GM18867 (cell line): ENCODE results near the gene BCL2L12.

Experiments
- ATAC-seq: cut with Tn5 transposase; IDR thresholded peaks from one replicate; pipeline ENCODE4 v1.9.1; 2021; ENCODE audit warnings: mild to moderate bottlenecking, moderate library complexity; ENCODE audit not compliant: unreplicated experiment

BCL2L12 gene

GRCh38 chr19:49641688-49642491, 23.8 kb upstream of the BCL2L12 start, which contains the start of gene SCAF1:
Gene SCAF1 (plus strand): TSS chr19:49642209. CDS start chr19:49645027, 2,818 bp downstream.
- ATAC-seq = peak; percentile 59

GRCh38 chr19:49642492-49643035, 23.2 kb upstream of the BCL2L12 start:
- no peak for ATAC-seq

GRCh38 chr19:49643466-49643865, 22.3 kb upstream of the BCL2L12 start:
- no peak for ATAC-seq

- no peak for ATAC-seq
These were observed 20.1 kb upstream of the BCL2L12 start for GRCh38 chr19:49645592-49645991.

GRCh38 chr19:49645995-49646394, 19.7 kb upstream of the BCL2L12 start:
- no peak for ATAC-seq

GRCh38 chr19:49646586-49646985, 19.1 kb upstream of the BCL2L12 start:
- no peak for ATAC-seq

GRCh38 chr19:49651029-49651819, 14.5 kb upstream of the BCL2L12 start:
- ATAC-seq = no peak

GRCh38 chr19:49651820-49652550, 13.7 kb upstream of the BCL2L12 start:
- no peak for ATAC-seq

- ATAC-seq = no peak
These were observed 12.9 kb upstream of the BCL2L12 start for GRCh38 chr19:49652551-49653465.

GRCh38 chr19:49653466-49653806, 12.3 kb upstream of the BCL2L12 start:
- ATAC-seq = no peak

GRCh38 chr19:49654581-49654980, 11.2 kb upstream of the BCL2L12 start:
- ATAC-seq = no peak

- ATAC-seq = no peak
These were observed 9.9 kb upstream of the BCL2L12 start for GRCh38 chr19:49655570-49656455.

GRCh38 chr19:49656456-49657109, 9.2 kb upstream of the BCL2L12 start:
- ATAC-seq = no peak

GRCh38 chr19:49657493-49658138, 8.1 kb upstream of the BCL2L12 start:
- ATAC-seq = no peak

GRCh38 chr19:49658139-49658517, 7.6 kb upstream of the BCL2L12 start:
- ATAC-seq = no peak

GRCh38 chr19:49658566-49659442, 6.9 kb upstream of the BCL2L12 start:
- no peak for ATAC-seq

- ATAC-seq = no peak
These were observed 5.3 kb upstream of the BCL2L12 start for GRCh38 chr19:49660338-49660961.
